HG03064 (cell line): ENCODE results near the gene NCOR2.
"Not testable (repeated sequence)": the region's sequence is repeated elsewhere in the genome, so short reads cannot be mapped to it uniquely, and the experiment has no call there.

Source experiments
- ATAC-seq: cut with Tn5 transposase; IDR thresholded peaks from one replicate; pipeline ENCODE4 v1.9.1; 2021; ENCODE audit warnings: low read depth; ENCODE audit not compliant: unreplicated experiment

The NCOR2 gene

DNA sequence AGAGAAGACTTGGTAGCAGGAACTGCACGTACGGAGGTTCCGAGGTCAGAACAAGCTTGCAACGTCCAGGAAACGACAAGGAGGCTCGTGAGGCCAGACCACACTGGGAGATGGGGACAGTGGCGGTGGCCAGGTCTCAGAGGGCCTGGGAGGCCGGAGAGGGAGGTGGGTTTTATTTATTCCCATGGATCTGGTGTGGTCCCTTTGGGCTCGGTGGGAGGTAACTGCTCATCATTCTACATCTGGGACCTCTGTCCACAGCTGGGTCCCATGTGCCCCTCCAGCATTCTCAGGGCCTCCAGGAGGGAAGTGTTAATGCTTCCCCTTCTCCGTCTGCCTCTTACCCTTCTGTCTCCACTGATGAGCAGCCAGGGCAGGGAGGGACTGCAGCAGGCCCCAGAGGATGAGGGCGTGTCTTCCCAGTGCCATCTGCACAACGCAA is 35.7 kb upstream of the NCOR2 start:
- no peak for ATAC-seq

- no peak for ATAC-seq
These were observed 34.3 kb upstream of the NCOR2 start for GRCh38 chr12:124601706-124602105.

DNA sequence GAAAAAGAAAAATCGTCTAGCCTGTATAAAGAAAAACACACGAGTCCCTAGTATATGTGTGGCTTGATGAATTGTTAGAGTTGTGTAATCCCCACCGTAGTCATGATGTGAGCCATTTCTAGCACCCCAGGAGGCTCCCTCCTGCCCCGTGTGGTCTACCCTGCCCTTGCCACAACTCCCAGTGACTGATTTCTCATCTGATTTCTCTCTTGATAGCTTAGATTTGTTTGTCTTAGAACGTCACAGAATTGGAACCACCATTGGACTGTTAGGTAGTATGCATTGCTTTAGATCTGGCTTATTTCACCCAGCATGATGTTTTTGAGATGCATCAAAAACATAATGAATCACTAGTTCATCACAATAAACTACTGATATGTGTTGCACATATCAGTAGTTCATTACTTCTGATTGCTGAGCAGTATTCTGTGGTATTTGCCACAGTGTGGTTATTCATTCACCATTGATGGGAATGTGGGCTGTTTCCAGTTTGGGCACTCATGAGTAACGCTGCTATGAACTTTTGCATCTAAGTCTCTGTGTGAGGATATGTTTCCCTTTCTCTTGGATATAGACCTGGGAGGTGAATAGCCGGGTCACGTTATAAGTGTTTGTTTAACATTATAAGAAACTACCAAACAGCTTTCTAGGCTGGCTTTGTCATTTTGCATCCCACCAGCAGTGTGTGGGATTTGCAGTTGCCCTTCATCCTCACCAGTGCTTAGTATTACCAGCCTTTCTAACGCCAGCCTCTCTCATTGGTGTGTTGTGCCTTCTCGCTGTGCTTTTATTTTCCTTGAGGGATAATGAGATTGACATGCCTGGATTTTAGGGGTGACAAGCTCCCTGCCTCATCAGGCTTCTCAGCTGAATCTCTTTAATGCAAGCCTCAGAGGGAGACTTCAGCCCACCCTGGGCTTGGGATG is 31.9 kb upstream of the NCOR2 start:
- no peak for ATAC-seq

DNA sequence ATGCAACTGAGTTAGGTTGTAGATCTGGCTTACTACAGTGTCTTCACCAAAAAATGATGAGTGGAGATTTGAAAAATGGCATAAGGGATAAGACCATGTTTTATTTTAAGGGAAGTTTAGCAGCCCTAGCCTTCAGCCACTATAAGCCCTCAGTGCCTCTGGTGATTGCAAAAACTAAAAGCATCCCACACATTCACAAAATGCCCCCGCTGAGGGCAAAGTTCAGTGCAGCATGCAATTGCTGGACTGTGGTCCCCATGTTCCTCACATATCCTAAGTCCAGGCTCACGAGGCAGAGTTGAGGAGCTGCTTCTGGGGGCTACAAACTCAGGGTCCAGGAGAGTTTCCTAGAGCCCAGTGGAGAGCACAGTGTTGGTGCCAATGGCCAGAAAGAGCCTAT is 29.6 kb upstream of the NCOR2 start:
- no peak for ATAC-seq

DNA sequence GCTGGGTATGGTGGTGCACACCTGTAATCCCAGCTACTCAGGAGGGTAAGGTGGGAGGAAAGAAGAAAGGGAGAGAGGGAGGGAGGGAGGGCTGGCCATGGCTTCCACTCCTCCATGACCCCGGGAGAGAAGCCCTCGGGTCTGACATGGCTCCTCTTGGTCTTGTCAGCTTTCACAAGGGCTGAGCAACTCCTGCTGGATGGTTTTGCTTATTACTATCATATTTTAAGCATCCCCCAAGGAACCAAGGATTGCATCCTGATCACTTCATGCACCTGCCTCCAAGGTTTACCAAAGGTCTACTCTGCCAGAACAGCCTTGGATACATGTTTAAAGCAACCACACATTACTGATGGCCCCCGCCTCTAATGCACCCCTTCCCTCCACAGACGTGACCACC is 28.0 kb upstream of the NCOR2 start:
- ATAC-seq, result no peak

GRCh38 chr12:124594851-124595250 is 27.4 kb upstream of the NCOR2 start:
- ATAC-seq, result no peak

- no peak for ATAC-seq
These were observed 26.5 kb upstream of the NCOR2 start for GRCh38 chr12:124593851-124594401.

DNA sequence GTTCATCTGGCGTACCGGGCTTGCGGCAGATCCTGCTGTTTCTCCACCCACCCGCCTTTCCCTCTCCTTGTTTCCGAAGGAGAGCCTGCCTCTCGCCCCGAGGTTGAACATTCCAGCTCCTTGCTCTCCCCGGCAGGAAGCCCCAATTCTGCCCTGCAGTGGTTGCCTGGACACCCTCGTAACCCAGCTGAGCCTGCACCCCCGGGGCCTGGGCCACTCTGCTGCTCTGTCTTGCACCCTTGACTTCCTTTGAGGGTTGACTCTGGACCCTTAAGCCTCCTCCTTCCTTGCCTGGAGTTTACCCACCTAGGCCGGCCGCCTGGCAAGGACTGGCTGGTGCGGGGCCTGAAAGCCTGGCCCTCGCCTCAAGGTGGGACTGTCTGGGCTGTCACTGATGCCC is 25.8 kb upstream of the NCOR2 start:
- ATAC-seq, result no peak

DNA sequence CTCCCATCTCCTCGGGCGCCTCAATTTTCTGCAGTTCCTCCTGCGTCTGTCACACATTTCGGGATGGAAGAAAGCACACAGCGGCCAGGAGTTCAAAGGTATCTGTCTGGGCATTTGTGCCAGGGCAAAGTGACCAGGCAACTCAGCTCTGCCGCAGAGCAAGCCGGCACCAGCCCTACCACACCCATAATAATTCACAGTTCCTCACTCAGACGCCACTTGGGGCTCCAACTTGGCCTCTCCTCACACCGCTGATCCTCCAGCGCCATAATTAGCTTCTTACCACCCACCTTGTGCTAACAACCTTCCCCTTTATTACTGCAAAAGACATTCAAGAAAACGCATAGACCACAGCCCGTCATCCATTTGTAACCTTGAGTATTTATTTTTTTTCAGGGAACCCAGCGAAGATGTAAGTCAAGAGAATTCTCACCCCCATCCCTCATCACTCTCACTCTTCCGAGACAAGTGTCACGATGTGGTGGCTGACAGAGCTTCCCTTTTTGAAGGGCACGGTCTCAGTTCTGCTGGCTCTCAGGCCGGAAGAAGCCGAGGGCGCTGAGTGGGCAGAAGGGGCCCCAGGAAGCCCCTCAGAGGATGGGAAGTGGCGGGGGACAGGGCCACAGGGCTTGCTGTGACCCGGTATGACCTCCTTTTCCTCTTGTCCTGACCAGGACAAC is 25.2 kb upstream of the NCOR2 start:
- ATAC-seq, result no peak

GRCh38 chr12:124592050-124592449 is 24.6 kb upstream of the NCOR2 start:
- no peak for ATAC-seq

- ATAC-seq, result no peak
These were observed 23.0 kb upstream of the NCOR2 start for GRCh38 chr12:124590447-124590846.

- no peak for ATAC-seq
These were observed 21.4 kb upstream of the NCOR2 start for GRCh38 chr12:124588751-124589267.

GRCh38 chr12:124588018-124588634 is 20.7 kb upstream of the NCOR2 start:
- ATAC-seq, result no peak

- ATAC-seq, result no peak
These were observed 19.3 kb upstream of the NCOR2 start for GRCh38 chr12:124586756-124587155.

GRCh38 chr12:124584494-124584893 is 17.1 kb upstream of the NCOR2 start:
- ATAC-seq, result not testable (repeated sequence)

GRCh38 chr12:124583854-124584253 is 16.4 kb upstream of the NCOR2 start:
- no peak for ATAC-seq

GRCh38 chr12:124582108-124582424 is 14.7 kb upstream of the NCOR2 start:
- no peak for ATAC-seq

GRCh38 chr12:124581307-124582107 is 14.1 kb upstream of the NCOR2 start:
- ATAC-seq, result no peak

GRCh38 chr12:124579921-124580517 is 12.6 kb upstream of the NCOR2 start:
- ATAC-seq, result no peak

- no peak for ATAC-seq
These were observed 11.4 kb upstream of the NCOR2 start for GRCh38 chr12:124578854-124579253.
